Loucy (cell line): ENCODE data around the gene AMBRA1.

Experiments used
- EZH2phosphoT487 ChIP-seq: fragments of 200-600 bp; IDR thresholded peaks from 2 replicates; pipeline ENCODE4 v1.6.1; 2018; ENCODE audit warnings: antibody characterized with exemption, mild to moderate bottlenecking, moderate library complexity, borderline replicate concordance
- TF ChIP-seq, protein P1 (sequence below): fragments of 200-600 bp; sonication (generic); conservative IDR thresholded peaks from 2 replicates; pipeline ENCODE4 v1.5.1; 2014; ENCODE audit warnings: mild to moderate bottlenecking, antibody characterized with exemption, low read length

DNA sequence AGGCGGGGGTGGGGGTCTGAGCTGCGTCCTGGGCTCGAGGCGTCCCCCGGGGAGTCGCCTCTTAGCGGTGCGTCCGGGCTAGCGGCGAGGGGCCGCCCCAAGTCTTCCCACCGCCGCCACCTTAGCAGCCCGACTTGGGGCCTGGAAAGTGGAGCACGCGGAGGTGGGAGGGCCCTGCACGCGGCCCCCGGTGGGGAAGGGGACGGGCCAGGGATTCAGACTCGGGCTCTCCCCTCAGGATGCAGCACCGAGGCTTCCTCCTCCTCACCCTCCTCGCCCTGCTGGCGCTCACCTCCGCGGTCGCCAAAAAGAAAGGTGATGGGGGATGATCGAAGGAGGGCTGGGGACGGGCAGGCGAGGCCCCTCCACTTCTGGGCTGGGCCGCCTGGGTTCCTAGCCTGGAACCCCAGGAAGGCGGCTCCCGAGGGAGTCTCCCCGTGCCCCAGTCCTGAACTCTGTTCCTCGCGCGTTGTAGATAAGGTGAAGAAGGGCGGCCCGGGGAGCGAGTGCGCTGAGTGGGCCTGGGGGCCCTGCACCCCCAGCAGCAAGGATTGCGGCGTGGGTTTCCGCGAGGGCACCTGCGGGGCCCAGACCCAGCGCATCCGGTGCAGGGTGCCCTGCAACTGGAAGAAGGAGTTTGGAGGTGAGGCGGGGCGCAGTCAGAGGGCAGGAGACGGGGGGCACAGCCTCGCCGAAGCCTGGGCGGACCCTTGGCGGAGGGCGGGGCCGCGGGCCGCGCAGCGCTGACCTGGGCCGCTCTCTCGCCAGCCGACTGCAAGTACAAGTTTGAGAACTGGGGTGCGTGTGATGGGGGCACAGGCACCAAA is 211.8 kb downstream of the AMBRA1 start:
- TF ChIP-seq, protein P1, sequence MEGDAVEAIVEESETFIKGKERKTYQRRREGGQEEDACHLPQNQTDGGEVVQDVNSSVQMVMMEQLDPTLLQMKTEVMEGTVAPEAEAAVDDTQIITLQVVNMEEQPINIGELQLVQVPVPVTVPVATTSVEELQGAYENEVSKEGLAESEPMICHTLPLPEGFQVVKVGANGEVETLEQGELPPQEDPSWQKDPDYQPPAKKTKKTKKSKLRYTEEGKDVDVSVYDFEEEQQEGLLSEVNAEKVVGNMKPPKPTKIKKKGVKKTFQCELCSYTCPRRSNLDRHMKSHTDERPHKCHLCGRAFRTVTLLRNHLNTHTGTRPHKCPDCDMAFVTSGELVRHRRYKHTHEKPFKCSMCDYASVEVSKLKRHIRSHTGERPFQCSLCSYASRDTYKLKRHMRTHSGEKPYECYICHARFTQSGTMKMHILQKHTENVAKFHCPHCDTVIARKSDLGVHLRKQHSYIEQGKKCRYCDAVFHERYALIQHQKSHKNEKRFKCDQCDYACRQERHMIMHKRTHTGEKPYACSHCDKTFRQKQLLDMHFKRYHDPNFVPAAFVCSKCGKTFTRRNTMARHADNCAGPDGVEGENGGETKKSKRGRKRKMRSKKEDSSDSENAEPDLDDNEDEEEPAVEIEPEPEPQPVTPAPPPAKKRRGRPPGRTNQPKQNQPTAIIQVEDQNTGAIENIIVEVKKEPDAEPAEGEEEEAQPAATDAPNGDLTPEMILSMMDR = no peak
- no peak for TF ChIP-seq EZH2phosphoT487
